ENCODE data around the gene TPGS1.

TPGS1 gene

DNA sequence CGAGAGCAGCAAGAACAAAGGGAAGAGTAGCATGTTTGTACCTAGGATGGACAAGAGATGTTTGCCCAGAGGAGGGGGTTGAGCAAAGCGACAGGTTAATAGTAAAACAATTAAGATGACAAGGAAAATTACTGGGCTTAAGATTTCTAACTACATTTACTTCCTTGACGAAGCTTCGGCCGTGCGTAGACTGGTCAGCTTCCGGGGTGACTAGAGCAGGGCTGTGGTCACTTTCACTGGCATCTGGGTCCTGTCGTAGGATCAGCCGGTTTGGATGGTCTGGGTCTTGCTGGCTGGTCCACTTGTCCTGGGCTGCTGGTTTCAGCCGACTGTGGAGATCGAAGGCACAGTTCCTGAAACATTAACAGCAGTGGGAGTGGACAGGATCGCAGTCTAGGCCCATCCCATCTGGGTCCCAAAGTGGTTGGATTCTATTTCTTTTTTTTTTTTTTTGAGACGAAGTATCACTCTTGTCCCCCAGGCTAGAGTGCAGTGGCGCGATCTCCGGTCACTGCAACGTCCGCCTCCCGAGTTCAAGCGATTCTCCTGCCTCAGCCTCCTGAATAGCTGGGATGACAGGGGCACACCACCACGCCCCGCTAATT, 60.1 kb downstream of the TPGS1 start:
- no peaks in the 10 kb centered on the region for H3K36me3 ChIP-seq (ENCODE audit: insufficient read depth, low read length)
- peaks cover 3% of the 10 kb centered on the region for H3K9me3 ChIP-seq (ENCODE audit: control insufficient read depth, insufficient read depth, low read length)
- no peaks in the 10 kb centered on the region for H3K4me1 ChIP-seq (ENCODE audit: insufficient read depth, low read length)
- no peak overlapping the region for H3K9ac ChIP-seq (ENCODE audit: low read depth, low read length)

Measured in ES-I3 (cell line).